Neuronal stem cell (in vitro differentiated cells): ENCODE measurements around the gene LACRT.

Experiments used
- DNase-seq: peaks from one replicate; pipeline ENCODE4 v3.0.0-alpha.2; 2013; ENCODE audit warnings: low spot score
- H2AFZ ChIP-seq: one replicate; pipeline ENCODE4 v1.6.1; 2013; ENCODE audit warnings: mild to moderate bottlenecking, low read length, inconsistent platforms
- H2AK5ac ChIP-seq: 2 replicates; pipeline ENCODE4 v1.6.1; 2013; ENCODE audit warnings: low read depth, mild to moderate bottlenecking, inconsistent platforms, low read length, moderate library complexity, mixed read lengths
- H2BK120ac ChIP-seq: 2 replicates; pipeline ENCODE4 v1.6.1; 2013; ENCODE audit warnings: low read depth, mild to moderate bottlenecking, inconsistent platforms, low read length, moderate library complexity, mixed read lengths
- H2BK12ac ChIP-seq: one replicate; pipeline ENCODE4 v1.6.1; 2013; ENCODE audit warnings: low read length, inconsistent platforms
- H2BK15ac ChIP-seq: 2 replicates; pipeline ENCODE4 v1.6.1; 2013; ENCODE audit warnings: mild to moderate bottlenecking, low read length, inconsistent platforms, mixed read lengths
- H2BK5ac ChIP-seq: one replicate; pipeline ENCODE4 v1.6.1; 2013; ENCODE audit warnings: inconsistent platforms, mild to moderate bottlenecking, low read length, moderate library complexity
- H3K14ac ChIP-seq: one replicate; pipeline ENCODE4 v1.6.1; 2013; ENCODE audit warnings: low read length, inconsistent platforms
- H3K18ac ChIP-seq: 2 replicates; pipeline ENCODE4 v1.6.1; 2013; ENCODE audit warnings: low read length, inconsistent platforms
- H3K23ac ChIP-seq: 2 replicates; pipeline ENCODE4 v1.6.1; 2013; ENCODE audit warnings: low read depth, mild to moderate bottlenecking, mixed read lengths, low read length, inconsistent platforms; ENCODE audit not compliant: poor library complexity
- H3K27ac ChIP-seq: replicated peaks from 3 replicates; pipeline ENCODE4 v1.5.1; 2013; ENCODE audit warnings: low read length, inconsistent platforms
- H3K27me3 ChIP-seq, 3 experiments: 2 replicates each; pipeline ENCODE4 v1.6.1; 2013; ENCODE audit warnings: low read length in 3 of 3, mild to moderate bottlenecking in 2 of 3, inconsistent platforms in 1 of 3, low read depth in 1 of 3, mixed read lengths in 1 of 3, moderate library complexity in 1 of 3; ENCODE audit not compliant: control insufficient read depth in 3 of 3, insufficient read depth in 3 of 3
- H3K36me3 ChIP-seq, 2 donors: replicated peaks in 1 of 2; 2 replicates each; pipeline ENCODE4 v1.6.1; 2013; ENCODE audit warnings: low read length in 2 of 2; ENCODE audit not compliant: control insufficient read depth in 2 of 2, insufficient read depth in 2 of 2
- H3K4ac ChIP-seq: 2 replicates; pipeline ENCODE4 v1.6.1; 2013; ENCODE audit warnings: inconsistent platforms, mild to moderate bottlenecking, low read length, moderate library complexity
- H3K4me1 ChIP-seq, 2 donors: 1 replicate in 1 of 2; 2 replicates in 1 of 2; pipeline ENCODE4 v1.6.1; 2013; ENCODE audit warnings: low read length in 2 of 2, low read depth in 1 of 2; ENCODE audit not compliant: control insufficient read depth in 2 of 2, insufficient read depth in 1 of 2
- H3K4me2 ChIP-seq: one replicate; pipeline ENCODE4 v1.6.1; 2013; ENCODE audit warnings: mild to moderate bottlenecking, low read length, inconsistent platforms; ENCODE audit not compliant: insufficient read depth, poor library complexity, severe bottlenecking
- H3K4me3 ChIP-seq, 2 donors: 2 replicates each; pipeline ENCODE4 v1.5.1; 2013; ENCODE audit warnings: low read length in 2 of 2, mild to moderate bottlenecking in 2 of 2, inconsistent platforms in 1 of 2, moderate library complexity in 1 of 2
- H3K79me1 ChIP-seq: one replicate; pipeline ENCODE4 v1.6.1; 2013; ENCODE audit warnings: low read depth, mild to moderate bottlenecking, inconsistent platforms, low read length, moderate library complexity
- H3K9ac ChIP-seq: one replicate; pipeline ENCODE4 v1.6.1; 2013; ENCODE audit warnings: mild to moderate bottlenecking, low read depth, low read length, inconsistent platforms; ENCODE audit not compliant: poor library complexity
- H3K9me3 ChIP-seq, 2 donors: replicated peaks in 1 of 2; 2 replicates each; pipeline versions ENCODE3 to v1.6.1; 2013; ENCODE audit warnings: low read length in 2 of 2, mild to moderate bottlenecking in 2 of 2, inconsistent platforms in 1 of 2, low read depth in 1 of 2, mixed read lengths in 1 of 2, moderate library complexity in 1 of 2; ENCODE audit not compliant: control insufficient read depth in 2 of 2, insufficient read depth in 1 of 2
- H4K8ac ChIP-seq: one replicate; pipeline ENCODE4 v1.6.1; 2013; ENCODE audit warnings: low read depth, mild to moderate bottlenecking, inconsistent platforms, low read length, moderate library complexity
- H4K91ac ChIP-seq: one replicate; pipeline ENCODE4 v1.6.1; 2013; ENCODE audit warnings: low read length, low read depth, mild to moderate bottlenecking, inconsistent platforms; ENCODE audit not compliant: poor library complexity
- WGBS, 2 donors: extraction: QIAGEN DNeasy Blood & Tissue Kit; methylation state at CpG; one replicate each; pipeline ENCODE4 v1.1.7; 2013; ENCODE audit warnings: missing lambda C conversion rate in 2 of 2, mixed read lengths in 1 of 2; ENCODE audit not compliant: insufficient read length in 2 of 2, insufficient replicate concordance in 1 of 2; ENCODE audit errors: extremely low coverage in 2 of 2; 5-methylcytosine and 5-hydroxymethylcytosine counted together

Gene LACRT

DNA sequence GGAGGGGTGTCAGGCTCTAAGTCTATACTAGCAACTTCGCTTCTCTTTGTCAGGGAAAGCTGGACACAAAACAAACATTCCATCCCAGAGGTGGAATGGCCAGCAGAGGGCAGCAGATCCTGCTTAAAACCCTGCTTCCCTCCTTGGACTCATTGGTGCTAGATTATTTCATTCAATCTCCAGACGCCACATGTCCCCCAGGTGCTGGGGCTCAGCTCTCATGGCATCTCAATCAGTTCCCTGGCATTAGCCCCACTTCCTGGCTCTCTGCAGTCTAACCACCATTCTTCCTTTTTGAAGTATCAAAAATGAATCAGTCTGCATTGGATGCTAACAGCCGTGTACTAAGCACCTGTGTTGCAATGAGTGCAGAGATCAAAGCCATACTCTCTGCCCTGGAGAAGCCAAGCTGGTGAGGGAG, 38.2 kb downstream of the LACRT start:
- WGBS, 2 donors: no CpG with 5 or more reads among the region's 3 CpGs
- H2BK120ac ChIP-seq: no peak overlapping the region
- peaks cover 0 to 8% (median 0%) of the 10 kb centered on the region in 3 experiments for H3K27me3 ChIP-seq
- no peak overlapping the region for H3K27ac ChIP-seq
- no peak overlapping the region for H3K18ac ChIP-seq
- peak; percentile 79 for DNase-seq
- no peak overlapping the region for H3K4me3 ChIP-seq
- H3K4me1 ChIP-seq: peaks cover 0 to 2% of the 10 kb centered on the region in 2 donors
- no peak overlapping the region for H4K8ac ChIP-seq
- H3K14ac ChIP-seq: no peak overlapping the region
- H3K23ac ChIP-seq: no peak overlapping the region
- H2BK15ac ChIP-seq: no peak overlapping the region
- H3K9me3 ChIP-seq: no peaks in the 10 kb centered on the region
- no peak overlapping the region for H3K4me2 ChIP-seq
- no peak overlapping the region for H2AFZ ChIP-seq
- H3K36me3 ChIP-seq: no peaks in the 10 kb centered on the region
- no peak overlapping the region for H2BK12ac ChIP-seq
- H2BK5ac ChIP-seq: no peak overlapping the region
- no peak overlapping the region for H4K91ac ChIP-seq
- no peaks in the 10 kb centered on the region for H3K79me1 ChIP-seq
- H2AK5ac ChIP-seq: no peak overlapping the region
- H3K9ac ChIP-seq: no peak overlapping the region
- no peak overlapping the region for H3K4ac ChIP-seq

DNA sequence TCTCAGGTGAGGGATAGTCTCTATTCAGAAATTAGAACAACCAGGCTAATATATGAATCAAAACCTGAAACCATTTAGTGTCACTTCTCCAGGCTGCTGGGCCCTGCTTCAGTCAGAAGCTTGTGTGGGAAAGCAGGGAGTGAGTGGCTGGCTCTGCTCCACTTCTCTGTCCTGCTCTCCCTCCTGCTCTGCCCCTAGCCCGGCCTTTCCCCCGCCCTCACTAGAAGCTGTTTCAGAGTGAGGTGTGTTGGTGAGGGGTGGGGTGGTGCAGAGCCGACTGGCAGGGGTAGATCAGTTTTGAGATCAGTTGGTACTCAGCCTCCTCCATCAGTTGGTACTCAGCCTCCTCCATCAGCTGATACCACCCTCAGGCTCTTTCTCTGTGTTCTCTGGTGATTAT, 39.2 kb downstream of the LACRT start:
- no peak overlapping the region for H4K8ac ChIP-seq
- H3K4me1 ChIP-seq: peaks cover 0 to 2% of the 10 kb centered on the region in 2 donors
- no peak overlapping the region for H3K4ac ChIP-seq
- no peak overlapping the region for H2BK120ac ChIP-seq
- H3K18ac ChIP-seq: no peak overlapping the region
- H4K91ac ChIP-seq: no peak overlapping the region
- H3K9ac ChIP-seq: no peak overlapping the region
- H3K4me2 ChIP-seq: no peak overlapping the region
- H3K36me3 ChIP-seq: no peaks in the 10 kb centered on the region
- no peaks in the 10 kb centered on the region for H3K79me1 ChIP-seq
- H3K27me3 ChIP-seq: peaks cover 0 to 18% (median 0%) of the 10 kb centered on the region in 3 experiments
- no CpG with 5 or more reads among the region's 3 CpGs for WGBS, 2 donors
- H3K9me3 ChIP-seq: no peaks in the 10 kb centered on the region
- DNase-seq: no peak
- no peak overlapping the region for H2AK5ac ChIP-seq
- H2AFZ ChIP-seq: no peak overlapping the region
- H2BK15ac ChIP-seq: no peak overlapping the region
- no peak overlapping the region for H3K14ac ChIP-seq
- no peak overlapping the region for H3K23ac ChIP-seq
- no peak overlapping the region for H2BK5ac ChIP-seq
- H2BK12ac ChIP-seq: no peak overlapping the region
- no peak overlapping the region for H3K27ac ChIP-seq
- H3K4me3 ChIP-seq: no peak overlapping the region

DNA sequence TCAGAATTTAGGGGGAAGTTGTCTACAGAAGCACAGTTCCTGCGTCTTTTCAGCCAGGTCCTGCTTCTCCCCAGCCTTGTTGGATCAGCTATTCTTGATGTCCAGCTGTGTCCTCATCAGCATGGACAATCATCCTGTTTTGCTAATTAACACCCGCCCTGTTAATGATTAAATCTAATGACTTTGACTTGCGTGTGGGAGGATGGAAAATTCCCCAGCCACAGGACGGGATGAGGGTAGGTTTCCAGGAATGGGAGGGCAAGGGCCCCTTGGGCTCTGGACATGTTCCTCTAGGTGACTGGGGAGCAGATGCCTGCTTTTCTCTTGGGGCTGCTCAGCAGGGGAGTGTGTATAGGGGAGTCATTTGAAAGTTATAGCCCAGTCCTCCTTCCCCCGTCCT, 41.0 kb downstream of the LACRT start:
- Histone ChIP-seq H3K27ac (no peak overlapping the region), H3K14ac (no peak overlapping the region), H3K18ac (no peak overlapping the region), H3K36me3 (no peaks in the 10 kb centered on the region), H2BK12ac (no peak overlapping the region), H3K9me3 (no peaks in the 10 kb centered on the region), H3K23ac (no peak overlapping the region), H4K91ac (no peak overlapping the region), H2BK5ac (no peak overlapping the region), H3K27me3 (peaks cover 0 to 36% (median 8%) of the 10 kb centered on the region in 3 experiments), H3K4ac (no peak overlapping the region), H2AK5ac (no peak overlapping the region), H2AFZ (no peak overlapping the region), H2BK15ac (no peak overlapping the region), H3K4me2 (no peak overlapping the region), H4K8ac (no peak overlapping the region), H3K4me3 (no peak overlapping the region), H3K79me1 (no peaks in the 10 kb centered on the region), H3K9ac (no peak overlapping the region), H2BK120ac (no peak overlapping the region), H3K4me1 (peaks cover 0 to 4% of the 10 kb centered on the region in 2 donors)
- no peak for DNase-seq
- no CpG with 5 or more reads among the region's 5 CpGs for WGBS, 2 donors

- Histone ChIP-seq H3K18ac (no peak overlapping the region), H2BK120ac (no peak overlapping the region), H2AFZ (no peak overlapping the region), H4K8ac (no peak overlapping the region), H3K79me1 (no peaks in the 10 kb centered on the region), H3K23ac (no peak overlapping the region), H3K27me3 (peaks cover 0 to 39% (median 8%) of the 10 kb centered on the region in 3 experiments), H2BK5ac (no peak overlapping the region), H2AK5ac (no peak overlapping the region), H3K36me3 (no peaks in the 10 kb centered on the region), H2BK15ac (no peak overlapping the region), H4K91ac (no peak overlapping the region), H2BK12ac (no peak overlapping the region), H3K4me2 (no peak overlapping the region), H3K4me3 (no peak overlapping the region), H3K9me3 (no peaks in the 10 kb centered on the region), H3K27ac (no peak overlapping the region), H3K4ac (no peak overlapping the region), H3K4me1 (peaks cover 0 to 4% of the 10 kb centered on the region in 2 donors), H3K14ac (no peak overlapping the region), H3K9ac (no peak overlapping the region)
- WGBS, 2 donors: no CpG with 5 or more reads among the region's 4 CpGs
- DNase-seq: no peak
Measured at GRCh38 chr12:54593135-54593534, 41.6 kb downstream of the LACRT start.
